Upper lobe of left lung (tissue), 4 donors: ENCODE measurements around the gene MAST3.

Experiments used
- EP300 ChIP-seq, 4 donors: sonication (generic); formaldehyde crosslinking; IDR thresholded peaks; one replicate each; pipeline ENCODE4 v1.5.1; 2017; ENCODE audit warnings: antibody characterized with exemption in 4 of 4, control low read depth in 2 of 4
- POLR2A ChIP-seq, 4 donors: fragments of 450-650 bp; IDR thresholded peaks; one replicate each; pipeline ENCODE4 v1.5.1; 2016 to 2017; ENCODE audit warnings: antibody characterized with exemption in 4 of 4, mild to moderate bottlenecking in 2 of 4
- TF ChIP-seq, protein P1 (sequence below), 6 experiments: fragments of 450-650 bp in 4 of 6; fragments of 200-600 bp in 2 of 6; sonication (generic) in 2 of 6; IDR thresholded peaks; one replicate each; pipeline ENCODE4 v1.5.1; 2016 to 2019; ENCODE audit warnings: antibody characterized with exemption in 6 of 6

DNA sequence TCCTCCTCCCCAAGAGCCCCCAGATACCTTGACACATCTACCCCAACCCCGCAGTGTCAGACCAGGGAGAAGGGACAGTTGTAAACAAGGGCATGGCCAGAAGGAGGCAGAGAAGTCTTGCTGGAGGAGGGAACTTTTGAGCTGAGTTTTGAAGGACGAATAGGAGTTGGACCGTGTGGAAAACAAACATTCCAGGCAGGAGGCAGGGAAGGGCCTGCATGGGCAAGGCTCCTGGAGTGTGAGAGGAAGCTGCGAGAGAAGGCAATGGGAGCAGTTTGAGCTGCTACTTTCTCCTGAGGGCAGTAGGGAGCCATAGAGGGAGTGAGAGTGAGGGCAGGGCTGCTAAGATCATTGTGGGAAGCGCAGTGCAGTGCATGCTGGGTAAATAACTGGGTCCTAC lies 34.1 kb upstream of the MAST3 start:
- TF ChIP-seq, protein P1, sequence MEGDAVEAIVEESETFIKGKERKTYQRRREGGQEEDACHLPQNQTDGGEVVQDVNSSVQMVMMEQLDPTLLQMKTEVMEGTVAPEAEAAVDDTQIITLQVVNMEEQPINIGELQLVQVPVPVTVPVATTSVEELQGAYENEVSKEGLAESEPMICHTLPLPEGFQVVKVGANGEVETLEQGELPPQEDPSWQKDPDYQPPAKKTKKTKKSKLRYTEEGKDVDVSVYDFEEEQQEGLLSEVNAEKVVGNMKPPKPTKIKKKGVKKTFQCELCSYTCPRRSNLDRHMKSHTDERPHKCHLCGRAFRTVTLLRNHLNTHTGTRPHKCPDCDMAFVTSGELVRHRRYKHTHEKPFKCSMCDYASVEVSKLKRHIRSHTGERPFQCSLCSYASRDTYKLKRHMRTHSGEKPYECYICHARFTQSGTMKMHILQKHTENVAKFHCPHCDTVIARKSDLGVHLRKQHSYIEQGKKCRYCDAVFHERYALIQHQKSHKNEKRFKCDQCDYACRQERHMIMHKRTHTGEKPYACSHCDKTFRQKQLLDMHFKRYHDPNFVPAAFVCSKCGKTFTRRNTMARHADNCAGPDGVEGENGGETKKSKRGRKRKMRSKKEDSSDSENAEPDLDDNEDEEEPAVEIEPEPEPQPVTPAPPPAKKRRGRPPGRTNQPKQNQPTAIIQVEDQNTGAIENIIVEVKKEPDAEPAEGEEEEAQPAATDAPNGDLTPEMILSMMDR (IDR thresholded peaks at IDR 0.05), result no peak
- TF ChIP-seq EP300 (IDR thresholded peaks at IDR 0.05) (no peak), POLR2A (IDR thresholded peaks at IDR 0.05) (no peak)
